ENCODE data around the gene ZBTB39. TPM values are rescaled to one million over a fixed set of nuclear protein-coding genes. Genes with fewer than 3 reads are reported as not detected.

Gene ZBTB39
- total and polyA plus RNA-seq, 2 of the 8 experiments (the other 6 are each of a cell fraction or from before 2014, with no cell fraction given), result 19.3 to 25.0 TPM

Other genes with a start within 250 kb of the ZBTB39 start
- gene HSD17B6, start 243.2 kb downstream of the ZBTB39 start, total RNA-seq (2021; fragmentation: NEBNext Ultra II Directional; extraction: Animal tissue kit (Norgen Biotek cat#: 25700)), result 4.2 and 4.9 TPM in 2 replicates
- 2.2 and 4.1 TPM in 2 replicates for gene HSD17B6, start 243.2 kb downstream of the ZBTB39 start, polyA plus RNA-seq (2011; rRNA removed)
- gene SDR9C7, start 72.1 kb downstream of the ZBTB39 start, total RNA-seq (2021; fragmentation: NEBNext Ultra II Directional; extraction: Animal tissue kit (Norgen Biotek cat#: 25700)), result not detected in 2 replicates
- 0.11 TPM in 1 of 2 replicates, not detected in the other for gene SDR9C7, start 72.1 kb downstream of the ZBTB39 start, polyA plus RNA-seq (2011; rRNA removed)
- 0.30 and 0.46 TPM in 2 replicates for gene RDH16, start 48.9 kb downstream of the ZBTB39 start, total RNA-seq (2021; fragmentation: NEBNext Ultra II Directional; extraction: Animal tissue kit (Norgen Biotek cat#: 25700))
- gene RDH16, start 48.9 kb downstream of the ZBTB39 start, polyA plus RNA-seq (2011; rRNA removed), result 0.79 and 0.93 TPM in 2 replicates
- 9.7 and 11.7 TPM in 2 replicates for gene TAC3, start 10.0 kb upstream of the ZBTB39 start, total RNA-seq (2021; fragmentation: NEBNext Ultra II Directional; extraction: Animal tissue kit (Norgen Biotek cat#: 25700))
- gene TAC3, start 10.0 kb upstream of the ZBTB39 start, polyA plus RNA-seq (2011; rRNA removed), result 36.0 and 45.3 TPM in 2 replicates
- gene MYO1A, start 43.6 kb upstream of the ZBTB39 start, total RNA-seq (2021; fragmentation: NEBNext Ultra II Directional; extraction: Animal tissue kit (Norgen Biotek cat#: 25700)), result 0.52 and 0.54 TPM in 2 replicates
- 0.60 and 0.77 TPM in 2 replicates for gene MYO1A, start 43.6 kb upstream of the ZBTB39 start, polyA plus RNA-seq (2011; rRNA removed)
- gene NEMP1, start 72.2 kb upstream of the ZBTB39 start, total RNA-seq (2021; fragmentation: NEBNext Ultra II Directional; extraction: Animal tissue kit (Norgen Biotek cat#: 25700)), result 41.6 and 43.2 TPM in 2 replicates
- gene NEMP1, start 72.2 kb upstream of the ZBTB39 start, polyA plus RNA-seq (2011; rRNA removed), result 21.3 and 30.1 TPM in 2 replicates
- 20.6 and 20.9 TPM in 2 replicates for gene NAB2, start 82.6 kb upstream of the ZBTB39 start, total RNA-seq (2021; fragmentation: NEBNext Ultra II Directional; extraction: Animal tissue kit (Norgen Biotek cat#: 25700))
- gene NAB2, start 82.6 kb upstream of the ZBTB39 start, polyA plus RNA-seq (2011; rRNA removed), result 23.5 and 30.8 TPM in 2 replicates
- gene STAT6, start 104.8 kb upstream of the ZBTB39 start, total RNA-seq (2021; fragmentation: NEBNext Ultra II Directional; extraction: Animal tissue kit (Norgen Biotek cat#: 25700)), result 26.8 and 32.9 TPM in 2 replicates
- 38.7 and 52.2 TPM in 2 replicates for gene STAT6, start 104.8 kb upstream of the ZBTB39 start, polyA plus RNA-seq (2011; rRNA removed)
- gene LRP1, start 121.9 kb upstream of the ZBTB39 start, total RNA-seq (2021; fragmentation: NEBNext Ultra II Directional; extraction: Animal tissue kit (Norgen Biotek cat#: 25700)), result 92.5 and 99.1 TPM in 2 replicates
- 35.3 and 59.0 TPM in 2 replicates for gene LRP1, start 121.9 kb upstream of the ZBTB39 start, polyA plus RNA-seq (2011; rRNA removed)
- not detected in 2 replicates for gene LRP1-AS, start 141.1 kb upstream of the ZBTB39 start, total RNA-seq (2021; fragmentation: NEBNext Ultra II Directional; extraction: Animal tissue kit (Norgen Biotek cat#: 25700))
- gene LRP1-AS, start 141.1 kb upstream of the ZBTB39 start, polyA plus RNA-seq (2011; rRNA removed), result not detected in 2 replicates
- gene NXPH4, start 210.2 kb upstream of the ZBTB39 start, total RNA-seq (2021; fragmentation: NEBNext Ultra II Directional; extraction: Animal tissue kit (Norgen Biotek cat#: 25700)), result 1.7 and 1.8 TPM in 2 replicates
- 0.92 and 1.4 TPM in 2 replicates for gene NXPH4, start 210.2 kb upstream of the ZBTB39 start, polyA plus RNA-seq (2011; rRNA removed)
- gene SHMT2, start 223.2 kb upstream of the ZBTB39 start, total RNA-seq (2021; fragmentation: NEBNext Ultra II Directional; extraction: Animal tissue kit (Norgen Biotek cat#: 25700)), result 274 and 283 TPM in 2 replicates
- 520 and 847 TPM in 2 replicates for gene SHMT2, start 223.2 kb upstream of the ZBTB39 start, polyA plus RNA-seq (2011; rRNA removed)
- 1.3 and 1.9 TPM in 2 replicates for gene STAC3, start 244.6 kb upstream of the ZBTB39 start, total RNA-seq (2021; fragmentation: NEBNext Ultra II Directional; extraction: Animal tissue kit (Norgen Biotek cat#: 25700))
- 0.70 and 0.77 TPM in 2 replicates for gene STAC3, start 244.6 kb upstream of the ZBTB39 start, polyA plus RNA-seq (2011; rRNA removed)

All from H1 (cell line).